Aorta (tissue), 5 donors: ENCODE results near the gene WNT9A. TPM values are rescaled to one million over a fixed set of nuclear protein-coding genes. Genes with fewer than 3 reads are reported as not detected.

Experiments used
- ATAC-seq: fragments of 200-7000 bp; cut with Tn5 transposase; one replicate; pipeline ENCODE4 v1.9.1; 2022; ENCODE audit warnings: moderate library complexity; ENCODE audit not compliant: low FRiP score
- DNase-seq, 2 donors: peaks; one replicate each; pipeline ENCODE4 v3.0.0-alpha.2; 2020
- H3K27ac ChIP-seq, 2 donors: one replicate each; pipeline ENCODE4 v1.5.1; 2013; ENCODE audit warnings: low read length in 2 of 2, mild to moderate bottlenecking in 2 of 2, moderate library complexity in 2 of 2, control low read depth in 1 of 2, inconsistent platforms in 1 of 2, low read depth in 1 of 2
- H3K27me3 ChIP-seq, 2 donors: one replicate each; pipeline ENCODE4 v1.6.1; 2013; ENCODE audit warnings: control low read depth in 1 of 2, low read length in 1 of 2, mild to moderate bottlenecking in 1 of 2, moderate library complexity in 1 of 2; ENCODE audit not compliant: insufficient read depth in 2 of 2, control insufficient read depth in 1 of 2
- H3K36me3 ChIP-seq, 2 donors: one replicate each; pipeline ENCODE4 v1.6.1; 2013; ENCODE audit warnings: control low read depth in 1 of 2, low read length in 1 of 2, mild to moderate bottlenecking in 1 of 2; ENCODE audit not compliant: insufficient read depth in 2 of 2, control insufficient read depth in 1 of 2
- H3K4me1 ChIP-seq, 2 donors: one replicate each; pipeline ENCODE4 v1.6.1; 2013; ENCODE audit warnings: low read length in 2 of 2, control low read depth in 1 of 2, mild to moderate bottlenecking in 1 of 2, moderate library complexity in 1 of 2; ENCODE audit not compliant: insufficient read depth in 2 of 2, control insufficient read depth in 1 of 2
- H3K4me3 ChIP-seq, 2 donors: one replicate each; pipeline ENCODE4 v1.5.1; 2013; ENCODE audit warnings: low read length in 2 of 2, control low read depth in 1 of 2, mild to moderate bottlenecking in 1 of 2
- H3K9me3 ChIP-seq: one replicate; pipeline ENCODE4 v1.6.1; 2013; ENCODE audit warnings: mild to moderate bottlenecking, low read length; ENCODE audit not compliant: control insufficient read depth
- WGBS, 2 donors: extraction: QIAGEN DNeasy Blood & Tissue Kit; methylation state at CpG; one replicate each; pipeline ENCODE4 v1.1.7; 2013; 5-methylcytosine and 5-hydroxymethylcytosine counted together
- intact Hi-C, 2 donors: fragments of 100-400 bp; cut with DNase I; formaldehyde crosslinking; loops; one replicate each; pipeline versions ENCODE4 v1.14.2 to v1.15.0; 2022
- polyA plus RNA-seq, 2 donors: library from polyadenylated mRNA; stranded (reverse); fragments of 200-250 nt; gene quantifications; one replicate each; pipeline ENCODE4 v1.2.3, GENCODE V29; 2013
- total RNA-seq, 2 donors: library from RNA; stranded (reverse); fragmentation: NEBNext Ultra II Directional; extraction: Animal tissue kit (Norgen Biotek cat#: 25700); gene quantifications; one replicate each; pipeline ENCODE4 v1.2.1, GENCODE V29; 2021
- donor health status: healthy with polysubstance abuse.
- donor health status: Bipolar disorder and iron deficiency.
- donor health status: DM: no; HTN: no; CAD: no.
- donor health status: DM: no; HTN: no; CAD: no.
- donor health status: DM: yes; HTN: yes; CAD: no.

Gene WNT9A
- total and polyA plus RNA-seq, 4 donors: 0.13 to 3.5 (median 0.66) TPM

- Histone ChIP-seq H3K4me1 (no peaks in the 10 kb centered on the region), H3K27me3 (no peaks in the 10 kb centered on the region), H3K27ac (no peak overlapping the region), H3K36me3 (no peaks in the 10 kb centered on the region), H3K9me3 (no peaks in the 10 kb centered on the region), H3K4me3 (no peak overlapping the region)
- WGBS, 2 donors: 81 to 83% methylated on average over 17 to 19 of the region's 19 CpGs
- peak in 1 of 2 donors; percentile 33 for DNase-seq
- intact Hi-C loops: no loop called here
- no peak for ATAC-seq
Measured at GRCh38 chr1:227891223-227891954, 56.3 kb downstream of the WNT9A start.

DNA sequence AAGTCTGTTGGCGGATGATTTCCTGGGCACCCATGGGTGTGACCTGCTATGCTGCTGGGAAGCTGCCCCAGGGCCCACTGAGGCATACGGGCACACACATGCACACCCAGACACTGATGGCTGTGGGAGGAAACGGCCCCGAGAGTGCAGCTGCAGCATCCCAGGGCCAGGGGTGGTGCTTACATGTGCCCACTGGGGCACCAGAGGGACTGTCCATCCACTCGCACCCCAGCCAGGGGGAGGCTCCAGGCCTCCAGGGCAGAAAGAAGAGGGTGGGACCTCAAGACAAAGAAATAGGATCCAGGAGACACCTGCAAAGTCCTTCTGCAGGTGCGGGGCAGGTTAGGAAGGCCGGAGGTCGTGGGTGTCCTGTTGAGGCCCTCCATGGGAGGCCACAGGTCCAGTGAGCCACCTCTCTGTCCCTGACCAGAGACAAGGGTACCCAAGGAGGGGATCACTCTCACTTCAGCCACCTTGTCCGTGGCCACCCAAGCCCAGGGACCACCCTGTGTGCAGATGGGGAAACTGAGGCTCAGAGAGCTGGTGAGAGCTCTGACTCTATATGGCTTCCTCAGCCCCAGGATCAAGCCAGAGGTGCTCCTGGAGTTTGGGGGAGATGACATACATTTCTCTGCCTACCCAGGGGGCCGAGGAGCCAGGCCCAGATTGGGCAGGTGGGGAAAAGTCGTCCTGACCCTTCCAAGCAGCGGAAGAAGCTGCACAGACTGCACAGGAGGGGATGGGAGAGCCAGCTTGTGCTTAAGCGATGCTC, 57.1 kb downstream of the WNT9A start:
- no peaks in the 10 kb centered on the region for H3K36me3 ChIP-seq
- intact Hi-C loops: no loop called here
- H3K4me1 ChIP-seq: no peaks in the 10 kb centered on the region
- no peak overlapping the region for H3K27ac ChIP-seq
- ATAC-seq: no peak
- no peak for DNase-seq
- H3K4me3 ChIP-seq: no peak overlapping the region
- no peaks in the 10 kb centered on the region for H3K9me3 ChIP-seq
- WGBS, 2 donors: 94% methylated on average over 13 of the region's 13 CpGs
- no peaks in the 10 kb centered on the region for H3K27me3 ChIP-seq

GRCh38 chr1:227889863-227890405, 57.8 kb downstream of the WNT9A start:
- H3K27ac ChIP-seq: no peak overlapping the region
- H3K4me3 ChIP-seq: no peak overlapping the region
- no peaks in the 10 kb centered on the region for H3K36me3 ChIP-seq
- no peaks in the 10 kb centered on the region for H3K4me1 ChIP-seq
- H3K27me3 ChIP-seq: no peaks in the 10 kb centered on the region
- no peaks in the 10 kb centered on the region for H3K9me3 ChIP-seq
- ATAC-seq (no peak), DNase-seq (peak in 1 of 2 donors; percentile 55)
- 85 to 87% methylated on average over 13 of the region's 13 CpGs for WGBS, 2 donors
- intact Hi-C loops: loop anchor here in 1 of 2 donors (10.0 kb wide), 1 partner anchor 125 kb away; no protein-coding TSS in a partner anchor

- H3K4me1 ChIP-seq: no peaks in the 10 kb centered on the region
- DNase-seq (peak in 1 of 2 donors; percentile 69), ATAC-seq (no peak)
- H3K9me3 ChIP-seq: no peaks in the 10 kb centered on the region
- no peaks in the 10 kb centered on the region for H3K27me3 ChIP-seq
- no peak overlapping the region for H3K4me3 ChIP-seq
- WGBS, 2 donors: 62 to 67% methylated on average over 12 to 14 of the region's 14 CpGs
- intact Hi-C loops: loop anchor here in 1 of 2 donors (10.0 kb wide), 1 partner anchor 124 kb away; no protein-coding TSS in a partner anchor
- no peaks in the 10 kb centered on the region for H3K36me3 ChIP-seq
- H3K27ac ChIP-seq: no peak overlapping the region
Measured at GRCh38 chr1:227889047-227889862, 58.5 kb downstream of the WNT9A start.

GRCh38 chr1:227888404-227889046, 59.2 kb downstream of the WNT9A start:
- H3K36me3 ChIP-seq: no peaks in the 10 kb centered on the region
- no peak for DNase-seq
- ATAC-seq: no peak
- no peak overlapping the region for H3K27ac ChIP-seq
- intact Hi-C loops: loop anchor here in 1 of 2 donors (10.0 kb wide), 1 partner anchor 124 kb away; no protein-coding TSS in a partner anchor
- no peaks in the 10 kb centered on the region for H3K9me3 ChIP-seq
- H3K27me3 ChIP-seq: no peaks in the 10 kb centered on the region
- WGBS, 2 donors: 96% methylated on average over 8 of the region's 8 CpGs
- H3K4me1 ChIP-seq: no peaks in the 10 kb centered on the region
- H3K4me3 ChIP-seq: no peak overlapping the region

GRCh38 chr1:227887697-227888403, 59.9 kb downstream of the WNT9A start:
- no peak overlapping the region for H3K27ac ChIP-seq
- H3K36me3 ChIP-seq: no peaks in the 10 kb centered on the region
- DNase-seq (peak in 1 of 2 donors; percentile 82), ATAC-seq (peak; percentile 53)
- intact Hi-C loops: loop anchor here in 1 of 2 donors (10.0 kb wide), 1 partner anchor 123 kb away; no protein-coding TSS in a partner anchor
- H3K4me1 ChIP-seq: no peaks in the 10 kb centered on the region
- H3K27me3 ChIP-seq: no peaks in the 10 kb centered on the region
- H3K4me3 ChIP-seq: peak overlapping the region in 1 of 2 donors; percentile 10
- 34 to 36% methylated on average over 38 to 40 of the region's 40 CpGs for WGBS, 2 donors
- no peaks in the 10 kb centered on the region for H3K9me3 ChIP-seq

DNA sequence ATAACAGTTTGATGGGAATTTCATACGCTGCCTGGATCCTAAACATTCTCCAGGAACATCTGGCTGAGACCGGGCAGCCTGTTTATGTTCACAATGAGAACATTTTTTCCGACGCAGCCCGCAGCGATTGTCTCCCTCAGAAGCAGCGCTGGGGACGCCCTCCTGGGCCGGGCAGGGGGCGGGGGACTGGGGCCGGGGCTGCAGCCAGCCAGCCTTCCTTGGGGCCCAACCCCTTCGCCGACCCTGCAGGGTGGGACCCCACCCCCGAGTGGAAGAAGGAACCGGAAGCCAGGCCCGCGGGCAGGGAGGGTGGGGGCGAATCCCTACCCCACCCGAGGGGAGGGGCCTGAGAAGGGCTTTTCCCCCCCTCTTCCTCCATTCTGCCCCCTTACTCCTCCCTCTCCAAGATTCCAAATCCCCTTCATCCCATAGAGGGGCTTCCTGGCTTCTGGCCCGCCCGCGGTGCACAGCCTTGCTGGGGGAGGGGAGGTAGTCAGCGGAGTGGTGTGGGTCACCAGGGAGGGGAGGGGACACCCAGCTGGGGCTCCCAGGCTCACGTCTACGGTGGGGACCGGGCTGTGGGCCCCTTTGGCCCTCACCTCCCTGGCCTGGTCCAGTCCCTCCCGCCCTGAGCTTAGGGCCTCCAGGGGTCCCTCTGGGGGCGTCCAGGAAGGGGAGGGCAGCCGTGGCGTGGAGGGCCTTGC, 60.6 kb downstream of the WNT9A start:
- intact Hi-C loops: loop anchor here in 1 of 2 donors (10.0 kb wide), 1 partner anchor 122 kb away; no protein-coding TSS in a partner anchor
- H3K9me3 ChIP-seq: no peaks in the 10 kb centered on the region
- DNase-seq (peak; percentile 68 to 80), ATAC-seq (peak; percentile 66)
- peak overlapping the region in 1 of 2 donors; percentile 10 for H3K4me3 ChIP-seq
- no peaks in the 10 kb centered on the region for H3K36me3 ChIP-seq
- 3 to 4% methylated on average over 26 to 30 of the region's 30 CpGs for WGBS, 2 donors
- no peak overlapping the region for H3K27ac ChIP-seq
- no peaks in the 10 kb centered on the region for H3K4me1 ChIP-seq
- no peaks in the 10 kb centered on the region for H3K27me3 ChIP-seq
